ENCODE results near the gene MFRP. TPM values are rescaled to one million over a fixed set of nuclear protein-coding genes. Genes with fewer than 3 reads are reported as not detected.

MFRP gene
- total and polyA plus RNA-seq, 9 donors: 0.11 TPM; not detected in 8

DNA sequence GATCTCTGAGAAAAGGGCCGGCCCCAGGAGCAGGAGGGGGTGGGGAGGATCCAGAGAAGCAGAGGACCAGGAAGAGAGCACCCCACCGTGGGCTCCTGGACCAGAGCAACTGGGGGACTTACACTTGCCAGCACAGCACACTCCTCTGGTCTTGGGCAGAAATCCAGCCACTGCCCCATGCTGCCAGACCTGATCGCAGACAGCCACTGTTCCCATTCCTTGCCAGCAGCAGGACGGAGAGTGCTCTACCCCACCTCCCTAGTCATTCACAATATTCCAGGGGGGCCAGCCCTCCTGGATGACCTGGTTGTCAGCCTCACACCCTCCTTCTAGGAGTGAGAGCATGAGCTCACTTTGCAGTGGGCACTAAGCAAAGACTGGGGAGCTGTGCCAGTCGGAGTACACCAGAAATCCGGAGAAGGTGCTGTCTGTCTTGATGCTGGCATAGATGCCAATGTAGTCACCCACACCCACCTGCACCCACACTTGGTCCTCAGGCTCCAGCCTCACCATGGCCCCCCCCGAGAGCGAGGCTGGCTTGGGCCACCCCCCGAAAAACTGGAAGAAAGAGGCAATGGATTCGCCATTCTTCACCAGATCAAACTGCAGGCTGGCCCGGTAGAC is 7.4 kb downstream of the MFRP start:
- intact Hi-C loops (cut with DNase I): loop anchor here in 1 of 4 donors (5.0 to 10.0 kb wide), 2 partner anchors 132 to 244 kb away; partner anchors contain the start of gene CBL
- DNase-seq: no peak

DNA sequence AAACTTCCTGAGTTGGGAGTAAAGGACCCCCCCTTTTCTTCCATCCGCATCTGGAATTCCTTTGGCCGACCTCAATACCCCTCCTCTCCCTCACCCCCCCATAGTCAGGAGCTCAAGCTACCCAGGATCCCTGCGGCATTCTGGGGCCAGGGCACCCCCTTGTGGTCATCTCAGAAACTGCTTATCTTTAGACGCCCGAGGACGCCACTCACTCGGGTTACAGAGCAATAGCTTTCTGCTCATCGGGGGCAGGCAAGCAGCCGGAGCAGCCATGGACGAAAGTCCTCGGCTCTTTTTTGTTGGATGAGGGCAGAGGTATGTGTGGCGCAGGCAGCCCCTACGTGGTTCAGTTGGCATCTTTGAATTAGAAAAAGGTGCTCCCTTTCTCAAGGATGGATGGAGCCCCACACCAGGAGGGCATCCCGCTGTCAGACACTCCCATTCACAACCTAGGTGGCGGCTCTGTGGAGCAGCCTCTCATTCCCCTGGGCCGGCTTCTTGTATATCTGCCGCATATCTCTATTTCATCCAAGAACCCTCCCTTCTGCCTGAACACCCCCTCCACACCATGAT is 8.1 kb downstream of the MFRP start:
- intact Hi-C loops (cut with DNase I): loop anchor here in 1 of 4 donors (5.0 to 10.0 kb wide), 2 partner anchors 131 to 244 kb away; partner anchors contain the start of gene CBL
- Histone ChIP-seq H3K9me3 (no peaks in the 10 kb centered on the region), H3K4me1 (ENCODE audit: insufficient read depth) (peaks cover 10% of the 10 kb centered on the region), H3K4me3 (no peak overlapping the region), H3K36me3 (no peaks in the 10 kb centered on the region), H3K27me3 (no peaks in the 10 kb centered on the region), H3K27ac (no peak overlapping the region)
- TF ChIP-seq EP300 (IDR thresholded peaks at IDR 0.05): no peak
- TF ChIP-seq, protein P1, sequence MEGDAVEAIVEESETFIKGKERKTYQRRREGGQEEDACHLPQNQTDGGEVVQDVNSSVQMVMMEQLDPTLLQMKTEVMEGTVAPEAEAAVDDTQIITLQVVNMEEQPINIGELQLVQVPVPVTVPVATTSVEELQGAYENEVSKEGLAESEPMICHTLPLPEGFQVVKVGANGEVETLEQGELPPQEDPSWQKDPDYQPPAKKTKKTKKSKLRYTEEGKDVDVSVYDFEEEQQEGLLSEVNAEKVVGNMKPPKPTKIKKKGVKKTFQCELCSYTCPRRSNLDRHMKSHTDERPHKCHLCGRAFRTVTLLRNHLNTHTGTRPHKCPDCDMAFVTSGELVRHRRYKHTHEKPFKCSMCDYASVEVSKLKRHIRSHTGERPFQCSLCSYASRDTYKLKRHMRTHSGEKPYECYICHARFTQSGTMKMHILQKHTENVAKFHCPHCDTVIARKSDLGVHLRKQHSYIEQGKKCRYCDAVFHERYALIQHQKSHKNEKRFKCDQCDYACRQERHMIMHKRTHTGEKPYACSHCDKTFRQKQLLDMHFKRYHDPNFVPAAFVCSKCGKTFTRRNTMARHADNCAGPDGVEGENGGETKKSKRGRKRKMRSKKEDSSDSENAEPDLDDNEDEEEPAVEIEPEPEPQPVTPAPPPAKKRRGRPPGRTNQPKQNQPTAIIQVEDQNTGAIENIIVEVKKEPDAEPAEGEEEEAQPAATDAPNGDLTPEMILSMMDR (IDR thresholded peaks at IDR 0.05): peak; percentile 46 to 73 (median 67)
- peak in 4 of 5 donors; percentile 66 to 79 (median 73) for DNase-seq
- 11 to 16% (median 14%) methylated on average over 17 of the region's 17 CpGs for WGBS, 3 donors

More for the DNA sequence above, 7.4 kb downstream of the MFRP start:
- no peaks in the 10 kb centered on the region for H3K27me3 ChIP-seq
- H3K4me1 ChIP-seq (ENCODE audit: insufficient read depth): peaks cover 10% of the 10 kb centered on the region
- H3K9me3 ChIP-seq: no peaks in the 10 kb centered on the region
- peak overlapping the region; percentile 53 for H3K4me3 ChIP-seq
- no peak for TF ChIP-seq EP300 (IDR thresholded peaks at IDR 0.05)
- TF ChIP-seq, protein P1 (IDR thresholded peaks at IDR 0.05): no peak
- H3K36me3 ChIP-seq: no peaks in the 10 kb centered on the region
- WGBS, 3 donors: 37 to 47% (median 44%) methylated on average over 11 of the region's 11 CpGs
- no peak overlapping the region for H3K27ac ChIP-seq

DNA sequence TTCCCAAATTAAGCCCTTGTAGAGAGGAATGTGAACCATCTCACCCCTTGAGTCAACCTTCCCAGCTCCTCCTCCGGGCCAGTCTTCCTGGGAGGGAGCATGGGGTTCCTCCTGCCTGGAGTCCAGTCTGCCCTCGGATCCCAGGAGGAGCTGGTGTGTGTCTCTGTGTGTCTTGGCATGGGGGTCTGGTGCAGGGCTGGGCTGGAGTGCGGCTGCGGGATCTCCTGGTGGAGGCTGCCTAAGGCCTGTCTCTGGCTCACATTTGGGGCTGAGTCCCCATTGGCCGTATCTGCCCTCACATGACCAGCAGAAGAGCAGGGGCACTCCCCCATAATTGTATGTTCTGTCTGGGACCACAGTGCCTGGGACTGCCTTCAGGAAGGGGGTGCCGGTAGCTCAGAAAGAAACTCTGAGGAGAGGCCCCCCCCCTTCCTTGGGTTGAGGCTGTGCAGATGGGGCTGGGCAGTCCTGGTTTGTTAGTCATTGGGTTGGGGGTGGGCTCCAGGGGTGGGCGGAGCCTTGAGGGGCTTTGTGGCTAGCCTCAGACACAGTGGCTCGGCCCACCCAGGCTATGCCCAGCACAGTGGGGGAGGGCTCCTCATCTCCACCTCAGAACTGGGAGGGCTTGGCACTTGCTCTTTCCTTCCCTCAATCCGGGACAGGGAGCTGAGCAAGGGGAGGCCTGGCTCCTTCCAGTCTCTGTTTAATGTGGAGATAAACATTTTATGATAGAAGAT is 8.8 kb downstream of the MFRP start:
- peak in 1 of 5 donors; percentile 52 for DNase-seq
- TF ChIP-seq, protein P1 (IDR thresholded peaks at IDR 0.05): no peak
- TF ChIP-seq POLR2A (IDR thresholded peaks at IDR 0.05) (no peak), EP300 (IDR thresholded peaks at IDR 0.05) (no peak)
- Histone ChIP-seq H3K36me3 (no peaks in the 10 kb centered on the region), H3K4me3 (no peak overlapping the region), H3K9me3 (no peaks in the 10 kb centered on the region), H3K4me1 (ENCODE audit: insufficient read depth) (peaks cover 10% of the 10 kb centered on the region), H3K27ac (no peak overlapping the region), H3K27me3 (no peaks in the 10 kb centered on the region)
- 7 to 16% (median 11%) methylated on average over 8 to 9 of the region's 9 CpGs for WGBS, 3 donors
- intact Hi-C loops (cut with DNase I): loop anchor here in 1 of 4 donors (5.0 to 10.0 kb wide), 2 partner anchors 130 to 243 kb away; partner anchors contain the start of gene CBL

DNA sequence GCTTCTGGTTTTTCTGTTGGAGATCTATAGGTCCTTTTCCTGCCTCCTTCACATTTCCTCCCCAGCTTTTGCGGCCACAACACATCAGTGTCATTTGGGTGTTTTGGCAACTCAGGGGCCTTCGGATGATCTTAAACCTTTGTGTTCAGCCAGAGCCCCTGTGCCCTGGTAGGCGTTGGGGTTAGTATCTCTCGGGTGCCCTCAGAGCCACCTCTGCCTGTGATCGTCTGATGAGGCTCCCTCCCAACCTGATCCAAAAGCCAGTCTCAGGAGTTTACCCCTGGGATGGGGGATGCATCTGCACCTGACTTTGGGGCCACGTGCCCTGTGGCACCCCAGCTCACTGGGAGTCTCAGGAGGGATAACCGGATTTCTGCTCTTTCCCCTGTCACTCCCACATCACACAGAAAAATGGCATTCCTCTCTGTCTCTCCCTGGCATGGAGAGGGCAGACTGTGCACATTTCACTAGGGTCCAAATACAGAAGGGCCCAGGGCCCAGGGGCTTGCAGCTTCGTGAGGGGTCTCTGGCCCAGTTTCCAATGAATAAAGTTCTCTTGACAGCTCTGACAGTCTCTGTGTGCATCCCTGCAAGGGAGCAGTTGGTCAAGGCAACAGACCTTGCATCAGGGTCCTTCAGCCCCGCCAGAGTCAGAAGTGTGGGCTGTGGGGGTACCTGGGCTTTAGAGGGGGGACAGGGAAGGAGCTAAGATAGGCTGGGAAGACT is 9.6 kb downstream of the MFRP start:
- no peaks in the 10 kb centered on the region for H3K27me3 ChIP-seq
- no peaks in the 10 kb centered on the region for H3K36me3 ChIP-seq
- no peak for DNase-seq
- intact Hi-C loops (cut with DNase I): loop anchor here in 1 of 4 donors (5.0 to 10.0 kb wide), 2 partner anchors 130 to 242 kb away; partner anchors contain the start of gene CBL
- H3K4me3 ChIP-seq: no peak overlapping the region
- peaks cover 10% of the 10 kb centered on the region for H3K4me1 ChIP-seq (ENCODE audit: insufficient read depth)
- WGBS, 3 donors: 70 to 80% (median 74%) methylated on average over 8 to 9 of the region's 9 CpGs
- TF ChIP-seq POLR2A (IDR thresholded peaks at IDR 0.05) (no peak), EP300 (IDR thresholded peaks at IDR 0.05) (no peak)
- TF ChIP-seq, protein P1 (IDR thresholded peaks at IDR 0.05): no peak
- no peak overlapping the region for H3K27ac ChIP-seq
- no peaks in the 10 kb centered on the region for H3K9me3 ChIP-seq

All from ovary (tissue), 9 donors.